Measurements from ENCODE around the gene TNFRSF19. TPM values are rescaled to one million over a fixed set of nuclear protein-coding genes. Genes with fewer than 3 reads are reported as not detected.
"Not testable (repeated sequence)": the region's sequence is repeated elsewhere in the genome, so short reads cannot be mapped to it uniquely, and the experiment has no call there.

TNFRSF19 gene
- total RNA-seq, 1 experiment from 2014 or later, result 63.4 TPM

DNA sequence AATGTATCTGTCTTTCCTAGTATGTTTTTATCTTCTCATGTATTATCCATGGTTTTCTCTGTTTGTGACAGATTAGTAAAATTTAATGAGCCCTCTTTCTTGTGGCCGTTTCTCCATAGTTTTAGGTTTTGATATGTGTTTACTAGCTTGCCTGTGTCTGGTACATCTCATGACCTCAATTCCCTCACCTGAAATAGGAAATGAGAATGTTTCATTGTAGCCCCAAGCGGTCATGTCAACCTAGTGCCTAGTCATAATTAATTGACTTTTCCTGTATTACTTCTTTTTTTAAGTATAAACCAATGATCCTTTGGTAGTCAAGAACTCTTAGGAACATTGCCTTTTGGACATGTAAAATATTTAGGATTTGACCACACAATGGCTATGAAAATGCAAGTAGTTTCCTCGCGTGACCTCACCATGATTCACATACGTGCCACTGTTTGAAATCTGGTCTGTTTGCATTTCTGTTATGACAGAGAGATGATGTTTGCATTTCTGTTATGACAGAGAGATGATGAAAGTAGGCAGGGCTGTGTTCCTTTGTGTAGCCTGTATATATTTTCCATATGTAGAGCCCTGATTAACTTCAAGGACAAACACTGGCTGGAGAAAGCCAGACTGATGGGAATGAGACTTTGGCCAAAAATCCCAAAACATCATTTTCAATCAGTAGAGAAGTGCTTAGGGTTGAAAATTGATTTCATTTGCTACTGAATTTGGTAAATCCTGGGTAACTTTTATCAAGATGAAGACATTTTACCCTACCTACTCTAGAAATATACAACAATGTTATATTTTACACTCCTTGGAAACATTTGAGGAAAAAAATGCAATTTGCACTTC lies 104.8 kb downstream of the TNFRSF19 start:
- CTCF ChIA-PET, result no interaction called here
- H3K27ac Mint-ChIP-seq (ENCODE audit: unreplicated experiment), result peak overlapping the region; percentile 15
- BruUV-seq (replicated peaks), result no TSS peak
- POLR2A ChIA-PET, result no interaction called here
- H3K9me3 Mint-ChIP-seq (ENCODE audit: unreplicated experiment), result no peaks in the 10 kb centered on the region
- Histone ChIP-seq H3K9me3 (peaks cover 7% of the 10 kb centered on the region), H3K36me3 (ENCODE audit: control insufficient read depth, insufficient read depth, low read length) (peaks cover 3% of the 10 kb centered on the region), H3K4me3 (ENCODE audit: low read depth, low read length) (no peak overlapping the region), H3K27me3 (replicated peaks; ENCODE audit: control insufficient read depth, insufficient read depth, low read length) (no peaks in the 10 kb centered on the region), H3K4me1 (0 out of 2 replicates have a peak, but pooled peaks cover 3% of the 10 kb centered on the region)
- no peak overlapping the region for H3K4me3 Mint-ChIP-seq (ENCODE audit: unreplicated experiment)
- H3K27me3 Mint-ChIP-seq (ENCODE audit: insufficient read depth, unreplicated experiment), result no peaks in the 10 kb centered on the region
- DNase-seq, result peak in 1 of 2 experiments; percentile 36
- TF ChIP-seq, protein P1, sequence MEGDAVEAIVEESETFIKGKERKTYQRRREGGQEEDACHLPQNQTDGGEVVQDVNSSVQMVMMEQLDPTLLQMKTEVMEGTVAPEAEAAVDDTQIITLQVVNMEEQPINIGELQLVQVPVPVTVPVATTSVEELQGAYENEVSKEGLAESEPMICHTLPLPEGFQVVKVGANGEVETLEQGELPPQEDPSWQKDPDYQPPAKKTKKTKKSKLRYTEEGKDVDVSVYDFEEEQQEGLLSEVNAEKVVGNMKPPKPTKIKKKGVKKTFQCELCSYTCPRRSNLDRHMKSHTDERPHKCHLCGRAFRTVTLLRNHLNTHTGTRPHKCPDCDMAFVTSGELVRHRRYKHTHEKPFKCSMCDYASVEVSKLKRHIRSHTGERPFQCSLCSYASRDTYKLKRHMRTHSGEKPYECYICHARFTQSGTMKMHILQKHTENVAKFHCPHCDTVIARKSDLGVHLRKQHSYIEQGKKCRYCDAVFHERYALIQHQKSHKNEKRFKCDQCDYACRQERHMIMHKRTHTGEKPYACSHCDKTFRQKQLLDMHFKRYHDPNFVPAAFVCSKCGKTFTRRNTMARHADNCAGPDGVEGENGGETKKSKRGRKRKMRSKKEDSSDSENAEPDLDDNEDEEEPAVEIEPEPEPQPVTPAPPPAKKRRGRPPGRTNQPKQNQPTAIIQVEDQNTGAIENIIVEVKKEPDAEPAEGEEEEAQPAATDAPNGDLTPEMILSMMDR (IDR thresholded peaks at IDR 0.05; ENCODE audit: insufficient read depth in 1 of 2, low read depth in 1 of 2, low read length in 1 of 2, severe bottlenecking in 1 of 2, unreplicated experiment in 1 of 2), result no peak
- peaks cover 60% of the 10 kb centered on the region for H3K36me3 Mint-ChIP-seq (ENCODE audit: insufficient read depth, unreplicated experiment)
- no peaks in the 10 kb centered on the region for H3K4me1 Mint-ChIP-seq (ENCODE audit: low read depth, unreplicated experiment)
- intact Hi-C loops (cut with micrococcal nuclease; ENCODE audit: unreplicated experiment), result no loop called here

DNA sequence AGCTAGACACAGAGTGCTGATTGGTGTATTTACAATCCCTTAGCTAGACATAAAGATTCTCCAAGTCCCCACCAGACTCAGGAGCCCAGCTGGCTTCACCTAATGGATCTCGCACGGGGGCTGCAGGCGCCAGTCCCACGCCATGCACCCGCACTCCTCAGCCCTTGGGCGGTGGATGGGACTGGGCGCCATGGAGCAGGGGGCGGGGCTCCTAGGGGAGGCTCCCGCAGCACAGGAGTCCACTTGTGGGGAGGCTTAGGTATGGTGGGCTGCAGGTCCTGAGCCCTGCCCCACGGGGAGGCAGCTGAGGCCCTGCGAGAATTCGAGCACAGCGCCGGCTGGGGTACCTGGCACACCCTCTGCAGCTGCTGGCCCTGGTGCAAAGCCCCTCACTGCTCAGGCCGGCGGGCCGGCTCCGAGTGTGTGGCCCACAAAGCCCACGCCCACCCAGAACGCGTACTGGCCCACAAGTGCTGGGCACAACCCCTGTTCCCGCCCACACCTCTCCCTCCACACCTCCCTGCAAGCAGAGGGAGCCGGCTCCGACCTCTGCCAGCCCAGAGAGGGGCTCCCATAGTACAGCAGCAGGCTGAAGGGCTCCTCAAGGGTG lies 107.6 kb downstream of the TNFRSF19 start:
- intact Hi-C loops (cut with micrococcal nuclease; ENCODE audit: unreplicated experiment); H3K36me3 ChIP-seq (ENCODE audit: control insufficient read depth, insufficient read depth, low read length); H3K27me3 Mint-ChIP-seq (ENCODE audit: insufficient read depth, unreplicated experiment); H3K27me3 ChIP-seq (replicated peaks; ENCODE audit: control insufficient read depth, insufficient read depth, low read length); H3K4me1 ChIP-seq; DNase-seq; H3K4me3 Mint-ChIP-seq (ENCODE audit: unreplicated experiment); POLR2A ChIA-PET; H3K9me3 ChIP-seq; H3K9me3 Mint-ChIP-seq (ENCODE audit: unreplicated experiment); H3K4me3 ChIP-seq (ENCODE audit: low read depth, low read length); H3K4me1 Mint-ChIP-seq (ENCODE audit: low read depth, unreplicated experiment); CTCF ChIA-PET; BruUV-seq (replicated peaks): not testable (repeated sequence)
- Mint-ChIP-seq H3K36me3 (ENCODE audit: insufficient read depth, unreplicated experiment) (peaks cover 38% of the 10 kb centered on the region), H3K27ac (ENCODE audit: unreplicated experiment) (peak overlapping the region; percentile 11)

DNA sequence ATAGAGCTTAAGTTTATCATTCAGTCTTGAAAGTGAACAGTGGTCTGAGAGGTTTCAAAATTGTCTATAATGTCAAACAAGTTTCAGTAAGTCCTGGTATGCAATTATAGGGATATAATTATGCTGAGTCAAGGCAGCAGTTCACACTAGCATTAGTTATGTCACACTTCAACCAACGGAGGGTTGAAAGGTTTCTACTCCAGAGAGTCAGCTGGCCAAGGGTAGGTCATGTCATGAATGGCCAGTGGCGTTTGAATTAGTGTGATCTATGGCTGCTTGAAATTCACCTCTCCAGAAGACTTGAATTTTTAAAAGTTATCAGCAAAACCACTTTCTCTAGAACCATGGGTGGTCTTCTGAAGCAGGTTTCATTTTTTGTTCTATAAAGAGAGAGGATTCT lies 108.6 kb downstream of the TNFRSF19 start:
- no peak for DNase-seq
- POLR2A ChIA-PET, result no interaction called here
- no peak overlapping the region for H3K4me3 ChIP-seq (ENCODE audit: low read depth, low read length)

More for the DNA sequence above, 108.6 kb downstream of the TNFRSF19 start:
- no peaks in the 10 kb centered on the region for H3K27me3 Mint-ChIP-seq (ENCODE audit: insufficient read depth, unreplicated experiment)
- H3K27ac Mint-ChIP-seq (ENCODE audit: unreplicated experiment), result no peak overlapping the region
- no peaks in the 10 kb centered on the region for H3K27me3 ChIP-seq (replicated peaks; ENCODE audit: control insufficient read depth, insufficient read depth, low read length)
- peaks cover 1% of the 10 kb centered on the region for H3K36me3 ChIP-seq (ENCODE audit: control insufficient read depth, insufficient read depth, low read length)
- no peaks in the 10 kb centered on the region for H3K9me3 Mint-ChIP-seq (ENCODE audit: unreplicated experiment)
- H3K36me3 Mint-ChIP-seq (ENCODE audit: insufficient read depth, unreplicated experiment), result peaks cover 34% of the 10 kb centered on the region
- intact Hi-C loops (cut with micrococcal nuclease; ENCODE audit: unreplicated experiment), result no loop called here
- CTCF ChIA-PET, result no interaction called here
- BruUV-seq (replicated peaks), result no TSS peak
- peaks cover 6% of the 10 kb centered on the region for H3K4me1 Mint-ChIP-seq (ENCODE audit: low read depth, unreplicated experiment)
- TF ChIP-seq, protein P1 (IDR thresholded peaks at IDR 0.05; ENCODE audit: insufficient read depth in 1 of 2, low read depth in 1 of 2, low read length in 1 of 2, severe bottlenecking in 1 of 2, unreplicated experiment in 1 of 2), result no peak
- H3K9me3 ChIP-seq, result peaks cover 7% of the 10 kb centered on the region
- 0 out of 2 replicates have a peak, but pooled peaks cover 3% of the 10 kb centered on the region for H3K4me1 ChIP-seq
- H3K4me3 Mint-ChIP-seq (ENCODE audit: unreplicated experiment), result no peak overlapping the region
